ENCODE results near the gene OR56A1. TPM values are rescaled to one million over a fixed set of nuclear protein-coding genes. Genes with fewer than 3 reads are reported as not detected.
"Not testable (repeated sequence)": the region's sequence is repeated elsewhere in the genome, so short reads cannot be mapped to it uniquely, and the experiment has no call there.

OR56A1 gene
- not detected for total RNA-seq

- intact Hi-C loops (cut with DNase I): no loop called here
- H3K36me3 ChIP-seq: no peaks in the 10 kb centered on the region
- H3K4me1 ChIP-seq: no peaks in the 10 kb centered on the region
- no peak for TF ChIP-seq CTCF (IDR thresholded peaks at IDR 0.05)
- no peaks in the 10 kb centered on the region for H3K27me3 ChIP-seq
- DNase-seq: no peak
- no peak within 1 kb of the TSS for H3K9ac ChIP-seq (ENCODE audit: low read depth in 2 of 2, low read length in 2 of 2)
- no peak within 1 kb of the TSS for H3K4me3 ChIP-seq
- no peak within 1 kb of the TSS for H3K27ac ChIP-seq
- H3K9me3 ChIP-seq: no peaks in the 10 kb centered on the region
Measured at GRCh38 chr11:6030708-6031405, at the start of gene OR56A1. TSS of gene OR56A1 (minus strand) at chr11:6030758. CDS start at chr11:6027692, 3,066 bp downstream.

GRCh38 chr11:6079463-6079862 lies 48.9 kb upstream of the OR56A1 start:
- no peak for DNase-seq
- Histone ChIP-seq H3K27ac (no peak overlapping the region), H3K36me3 (no peaks in the 10 kb centered on the region), H3K9ac (ENCODE audit: low read depth in 2 of 2, low read length in 2 of 2) (no peak overlapping the region), H3K27me3 (no peaks in the 10 kb centered on the region), H3K4me1 (no peaks in the 10 kb centered on the region), H3K4me3 (no peak overlapping the region), H3K9me3 (no peaks in the 10 kb centered on the region)
- TF ChIP-seq CTCF (IDR thresholded peaks at IDR 0.05): no peak
- intact Hi-C loops (cut with DNase I): no loop called here

GRCh38 chr11:6077723-6078122 lies 47.2 kb upstream of the OR56A1 start:
- TF ChIP-seq CTCF (IDR thresholded peaks at IDR 0.05): no peak
- intact Hi-C loops (cut with DNase I): no loop called here
- Histone ChIP-seq H3K36me3 (no peaks in the 10 kb centered on the region), H3K4me3 (no peak overlapping the region), H3K27ac (no peak overlapping the region), H3K27me3 (no peaks in the 10 kb centered on the region), H3K9ac (ENCODE audit: low read depth in 2 of 2, low read length in 2 of 2) (no peak overlapping the region), H3K9me3 (no peaks in the 10 kb centered on the region), H3K4me1 (no peaks in the 10 kb centered on the region)
- no peak for DNase-seq

GRCh38 chr11:6076443-6076842 lies 45.9 kb upstream of the OR56A1 start:
- H3K36me3 ChIP-seq; DNase-seq; H3K27me3 ChIP-seq; H3K9me3 ChIP-seq; H3K9ac ChIP-seq (ENCODE audit: low read depth in 2 of 2, low read length in 2 of 2); H3K4me3 ChIP-seq; intact Hi-C loops (cut with DNase I); H3K27ac ChIP-seq; H3K4me1 ChIP-seq: not testable (repeated sequence)

- Histone ChIP-seq H3K4me3 (no peak overlapping the region), H3K27me3 (no peaks in the 10 kb centered on the region), H3K9me3 (no peaks in the 10 kb centered on the region), H3K9ac (ENCODE audit: low read depth in 2 of 2, low read length in 2 of 2) (no peak overlapping the region), H3K36me3 (no peaks in the 10 kb centered on the region), H3K4me1 (no peaks in the 10 kb centered on the region), H3K27ac (no peak overlapping the region)
- no peak for DNase-seq
- intact Hi-C loops (cut with DNase I): no loop called here
- TF ChIP-seq CTCF (IDR thresholded peaks at IDR 0.05): no peak
Measured at GRCh38 chr11:6067502-6067901, 36.9 kb upstream of the OR56A1 start.

- Histone ChIP-seq H3K27ac (no peak overlapping the region), H3K9me3 (no peaks in the 10 kb centered on the region), H3K9ac (ENCODE audit: low read depth in 2 of 2, low read length in 2 of 2) (no peak overlapping the region), H3K36me3 (no peaks in the 10 kb centered on the region), H3K4me1 (no peaks in the 10 kb centered on the region), H3K27me3 (no peaks in the 10 kb centered on the region), H3K4me3 (no peak overlapping the region)
- intact Hi-C loops (cut with DNase I): no loop called here
- DNase-seq: no peak
- no peak for TF ChIP-seq CTCF (IDR thresholded peaks at IDR 0.05)
Measured at GRCh38 chr11:6062691-6063358, 32.3 kb upstream of the OR56A1 start.
